HG03460 (cell line): ENCODE measurements around the gene DEFB110.

Experiments
- ATAC-seq: cut with Tn5 transposase; IDR thresholded peaks from one replicate; pipeline ENCODE4 v1.9.1; 2021; ENCODE audit not compliant: unreplicated experiment

Gene DEFB110

DNA sequence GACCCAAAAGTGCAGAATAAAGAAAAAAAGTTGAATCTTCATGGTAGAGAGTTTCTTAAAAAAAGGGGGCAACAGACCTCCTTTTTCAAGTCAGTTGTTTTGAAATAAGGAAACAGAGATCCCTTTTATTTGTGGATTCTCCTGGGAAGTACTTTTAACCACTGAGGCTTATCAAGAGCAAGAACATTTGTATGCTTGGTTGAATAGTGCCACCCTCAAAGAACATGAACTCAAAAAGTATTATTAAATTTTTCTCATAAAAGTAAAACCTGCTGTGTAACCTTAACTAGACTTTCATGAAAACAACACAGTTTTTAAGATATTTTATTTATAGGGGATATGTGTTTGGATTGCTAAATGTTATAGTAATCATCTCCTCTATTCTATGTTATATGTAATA is at the start of gene DEFB110:
Gene DEFB110, minus strand, starts transcription at position 101 of the 400 bp plus-strand sequence. Its CDS starts 59 bp downstream, at position 42.
- no peak for ATAC-seq

DNA sequence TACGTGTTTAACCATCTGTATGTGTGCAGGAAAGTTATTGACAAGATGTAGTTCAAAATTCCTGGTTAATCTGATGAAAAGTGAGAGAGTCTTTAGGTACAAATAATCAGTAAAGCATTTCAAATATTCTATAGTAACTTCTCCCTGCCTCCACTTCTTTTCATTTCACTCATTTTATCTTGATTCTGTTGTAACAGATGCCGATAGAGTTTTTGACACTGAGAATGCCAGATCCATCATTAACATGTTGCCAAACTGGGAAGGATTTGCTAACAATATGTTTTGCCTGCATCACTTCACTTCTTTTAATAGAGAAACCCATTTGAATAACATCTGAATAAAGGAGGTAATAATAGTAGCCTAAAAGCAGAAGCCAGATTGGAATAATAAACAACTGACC is 48.3 kb upstream of the DEFB110 start:
- ATAC-seq, result no peak

DNA sequence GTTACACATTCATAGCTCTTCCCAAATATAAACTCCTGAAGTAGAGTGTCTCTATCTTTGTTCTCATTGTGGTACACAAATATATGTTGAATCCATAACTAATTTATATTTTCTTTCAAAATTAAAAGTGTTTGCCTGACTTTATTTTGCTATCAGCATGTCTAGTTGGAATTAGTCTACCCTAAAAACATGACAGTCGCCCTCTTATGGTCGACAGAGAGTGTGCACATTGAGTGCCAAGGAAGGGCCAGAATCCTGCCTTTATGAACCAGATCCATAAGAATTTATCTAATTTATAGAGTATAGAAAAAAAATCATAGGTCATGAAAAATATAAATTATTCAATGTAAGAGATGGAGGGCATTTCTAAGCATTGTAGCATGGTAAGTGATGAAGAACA is 40.3 kb upstream of the DEFB110 start:
- ATAC-seq, result no peak

DNA sequence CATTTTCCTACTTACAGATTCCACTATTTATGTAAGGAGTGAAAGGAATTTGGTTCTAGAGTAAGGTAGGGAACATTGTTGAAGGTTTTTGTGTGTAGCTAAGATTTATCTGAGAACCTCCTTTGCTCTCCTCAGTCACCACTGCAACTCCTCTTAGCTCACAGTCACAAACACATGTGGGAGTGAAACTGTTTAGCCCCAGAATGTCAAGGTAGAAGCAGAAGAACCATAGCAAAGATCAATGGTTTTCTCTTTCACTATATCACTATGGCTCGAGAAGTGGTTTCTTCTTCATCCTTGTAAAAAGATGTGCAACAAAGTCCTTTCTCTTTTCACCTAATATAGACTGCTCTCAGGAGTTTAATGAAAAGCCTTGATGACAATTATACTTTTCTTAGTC is 34.4 kb upstream of the DEFB110 start:
- no peak for ATAC-seq

DNA sequence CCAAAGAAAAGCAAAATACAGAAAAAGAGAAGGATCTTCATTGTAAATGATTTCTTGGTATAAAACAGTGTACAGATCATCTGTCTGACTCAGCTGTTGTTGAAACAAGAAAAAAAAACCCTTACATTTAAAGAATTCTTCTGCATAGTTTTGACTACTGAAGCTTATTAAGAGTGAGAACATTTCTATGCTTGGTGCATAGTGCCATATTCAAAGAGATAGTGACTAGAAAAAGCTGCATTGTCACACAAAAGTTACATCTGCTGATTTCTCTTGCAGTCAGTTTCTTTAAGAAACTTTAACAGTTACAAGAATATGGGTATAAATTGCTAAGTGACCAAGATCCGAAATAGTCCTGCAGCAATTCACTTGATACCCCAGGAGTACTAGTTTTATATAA is 28.0 kb upstream of the DEFB110 start, which contains the start of gene DEFB112:
Gene DEFB112, minus strand, starts transcription at position 101 of the 400 bp plus-strand sequence. Its CDS starts 60 bp downstream, at position 41.
- no peak for ATAC-seq

DNA sequence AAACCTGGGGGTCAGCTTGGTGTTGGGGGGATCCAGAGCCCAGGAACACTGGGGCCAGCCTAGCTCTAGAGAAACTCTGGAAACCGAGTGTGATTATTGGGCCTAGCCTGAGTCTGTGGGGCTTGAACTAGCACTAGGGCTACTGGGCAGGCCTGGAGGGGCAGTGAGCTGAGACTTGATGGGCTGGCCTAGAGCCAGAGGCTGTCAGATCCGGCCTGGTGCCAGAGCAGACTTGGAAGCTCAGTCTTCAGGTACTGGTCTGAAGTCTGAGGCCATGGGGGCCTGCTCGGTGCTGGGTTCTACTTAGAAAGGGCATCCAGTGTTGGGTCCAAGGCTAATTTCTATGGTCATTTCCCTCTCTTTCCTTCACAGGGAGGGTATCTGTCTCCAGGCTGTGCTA is 25.2 kb upstream of the DEFB110 start:
- ATAC-seq, result no peak

DNA sequence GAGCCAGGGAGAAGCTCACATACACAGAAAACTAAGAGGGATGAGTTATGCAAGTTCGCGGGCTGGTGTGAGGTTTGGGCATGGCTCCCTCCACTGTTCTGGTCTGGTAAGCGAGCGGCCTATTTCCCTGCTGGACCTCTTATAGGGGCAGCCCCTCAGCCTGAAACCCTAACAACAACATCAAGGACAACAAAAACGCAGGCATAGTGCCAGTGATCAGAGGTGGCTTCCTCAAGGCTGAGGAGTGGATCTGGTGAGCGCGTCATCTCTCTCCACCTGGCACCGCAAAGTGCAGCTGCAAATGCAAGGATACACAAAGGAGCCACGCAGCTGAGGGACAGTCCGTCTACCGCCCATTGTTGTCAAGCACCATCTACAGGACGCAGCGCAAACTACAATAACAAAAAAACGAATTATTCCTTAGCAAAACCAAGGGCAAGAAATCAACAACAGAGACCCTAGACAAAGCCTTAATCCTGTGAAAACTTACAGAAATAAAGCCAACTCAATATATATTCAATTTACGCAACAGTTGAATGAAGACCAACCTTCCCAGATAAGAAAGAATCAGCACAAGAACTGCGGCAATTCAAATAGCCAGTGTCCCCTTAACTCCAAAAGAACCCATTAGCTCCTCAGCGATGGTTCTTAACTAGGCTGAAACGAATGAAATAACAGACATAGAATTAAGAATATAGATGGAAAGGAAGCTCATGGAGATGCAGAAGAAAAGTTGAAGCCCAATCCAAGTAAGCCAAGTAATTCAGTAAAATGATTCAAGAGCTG is 9.2 kb upstream of the DEFB110 start:
- no peak for ATAC-seq

DNA sequence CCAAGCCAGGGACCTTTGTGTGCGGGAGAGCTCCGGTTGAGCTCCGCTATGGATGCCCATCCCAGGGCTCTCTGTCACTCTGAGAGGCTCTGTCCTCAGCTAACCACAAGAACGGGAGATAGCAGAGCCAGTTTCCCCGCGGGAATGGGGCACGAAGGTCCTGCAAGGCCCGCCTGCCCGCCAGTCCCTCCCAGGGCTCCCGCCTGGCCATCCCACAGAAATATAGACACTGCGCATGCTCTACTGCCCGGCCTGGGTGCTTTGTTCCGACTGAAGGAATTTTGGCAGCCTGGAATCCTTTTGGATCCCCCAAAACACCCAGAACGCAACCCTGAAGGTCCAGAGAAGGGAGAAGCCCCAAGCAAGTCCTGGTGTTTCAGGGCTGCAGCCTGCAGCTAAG is 8.6 kb upstream of the DEFB110 start:
- ATAC-seq, result no peak

DNA sequence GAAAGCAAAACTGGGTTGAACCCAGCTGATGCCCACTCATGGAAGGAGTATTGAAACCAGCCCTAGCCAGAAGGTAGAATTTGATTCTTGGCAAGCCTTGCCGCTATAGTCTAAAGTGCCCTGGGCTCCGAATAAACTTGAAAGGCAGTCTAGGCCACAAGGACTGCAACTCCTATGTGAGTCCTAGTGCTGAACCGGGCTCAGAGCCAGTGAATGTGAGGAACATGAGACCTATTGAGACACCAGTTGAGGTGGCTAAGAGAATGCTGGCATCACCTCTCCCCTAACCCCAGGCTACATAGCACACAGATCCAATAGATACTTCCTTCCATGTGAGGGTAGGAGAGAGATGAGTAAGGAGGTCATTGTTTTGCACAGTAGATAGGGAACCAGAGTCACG is 3.5 kb upstream of the DEFB110 start:
- ATAC-seq, result no peak

DNA sequence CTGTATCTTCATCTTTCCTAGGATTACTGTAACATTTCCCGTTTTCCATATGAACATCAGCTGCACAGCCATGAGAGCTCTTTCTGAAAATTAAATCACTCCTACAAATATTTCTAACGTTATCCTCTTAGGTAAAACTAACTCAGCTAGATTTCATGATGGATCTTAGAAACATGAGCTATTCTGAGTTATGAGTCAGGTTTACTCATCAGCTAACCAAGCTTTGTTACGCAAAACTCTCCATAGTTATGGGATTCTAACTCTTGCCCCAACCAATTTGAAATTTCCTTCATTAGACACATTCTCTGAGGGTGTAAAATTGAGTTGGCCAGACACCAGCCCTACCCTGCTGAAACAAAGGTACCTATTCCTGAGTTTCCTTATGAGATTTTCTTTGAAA is 14.0 kb downstream of the DEFB110 start:
- ATAC-seq, result no peak

DNA sequence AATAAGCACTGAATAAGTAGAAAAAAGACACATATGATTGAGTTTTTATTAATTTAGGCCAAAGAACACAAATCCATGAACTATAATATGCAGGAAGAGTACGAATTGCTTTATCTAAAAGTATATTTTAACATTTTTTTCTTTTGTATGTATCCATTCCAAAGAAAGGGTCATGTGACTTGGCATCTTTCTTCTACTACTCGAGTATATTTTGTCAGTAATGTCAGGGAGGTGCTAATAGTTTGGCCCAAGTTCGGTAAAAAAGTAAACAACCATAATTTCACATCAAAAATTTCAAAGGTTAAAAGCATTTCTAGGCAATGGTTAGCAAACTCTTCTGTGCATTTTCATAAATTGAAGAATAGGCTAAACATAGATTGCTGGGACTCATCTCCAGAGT is 18.7 kb downstream of the DEFB110 start:
- ATAC-seq, result no peak

DNA sequence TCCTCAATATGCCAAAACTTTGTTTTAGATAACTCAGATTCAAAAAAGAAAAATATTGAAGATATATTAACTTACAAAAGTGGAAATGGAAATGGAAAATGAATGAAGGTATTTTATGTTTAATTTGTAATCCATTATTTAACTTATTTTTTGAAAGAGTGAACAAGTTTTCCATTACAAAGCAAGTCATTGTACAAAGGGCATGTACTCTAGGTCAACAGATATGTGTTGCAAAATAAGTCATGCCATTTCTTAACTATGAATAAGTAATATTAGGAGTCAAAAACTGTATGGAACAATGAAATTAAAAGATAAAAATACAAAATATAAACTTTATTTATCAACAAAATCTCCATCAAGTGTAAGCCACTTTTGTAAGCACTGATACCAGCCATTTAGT is 26.5 kb downstream of the DEFB110 start:
- no peak for ATAC-seq

DNA sequence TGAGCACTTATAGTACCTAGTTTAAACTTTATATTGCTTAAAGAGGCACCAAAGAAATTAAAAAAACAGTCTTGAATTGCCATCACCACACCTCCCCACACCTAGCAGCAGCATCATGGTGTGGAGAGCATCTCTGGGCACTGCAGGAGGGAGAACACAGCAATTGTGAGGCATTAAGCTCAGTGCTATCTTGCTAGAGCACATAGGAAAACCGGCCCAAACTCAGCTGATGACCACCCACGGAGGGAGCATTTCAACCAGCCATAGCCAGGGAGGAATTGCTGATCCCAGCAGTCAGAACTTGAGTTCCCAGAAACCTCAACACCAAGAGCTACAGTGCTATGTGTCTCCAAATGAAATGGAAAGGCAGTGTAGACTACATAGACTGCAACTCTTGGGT is 32.9 kb downstream of the DEFB110 start:
- ATAC-seq, result no peak

DNA sequence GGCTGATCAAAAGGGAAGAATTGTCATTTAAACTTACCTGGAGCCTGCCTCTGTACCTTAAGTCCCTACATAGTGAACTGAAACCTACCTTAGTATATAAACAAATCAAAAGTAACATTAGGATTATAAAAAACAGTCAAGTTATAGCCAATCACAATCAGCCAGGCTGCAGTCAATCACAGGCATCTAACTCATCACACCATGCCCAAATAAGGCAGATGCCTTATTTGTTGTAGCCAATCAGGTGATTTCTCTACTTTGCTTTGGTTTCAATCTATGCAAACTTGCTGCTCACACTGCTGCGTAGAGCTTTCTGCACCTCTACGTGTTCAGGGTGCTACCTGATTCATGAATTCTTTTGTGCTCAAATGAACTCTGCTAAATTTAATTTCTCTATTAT is 34.0 kb downstream of the DEFB110 start:
- ATAC-seq, result no peak

DNA sequence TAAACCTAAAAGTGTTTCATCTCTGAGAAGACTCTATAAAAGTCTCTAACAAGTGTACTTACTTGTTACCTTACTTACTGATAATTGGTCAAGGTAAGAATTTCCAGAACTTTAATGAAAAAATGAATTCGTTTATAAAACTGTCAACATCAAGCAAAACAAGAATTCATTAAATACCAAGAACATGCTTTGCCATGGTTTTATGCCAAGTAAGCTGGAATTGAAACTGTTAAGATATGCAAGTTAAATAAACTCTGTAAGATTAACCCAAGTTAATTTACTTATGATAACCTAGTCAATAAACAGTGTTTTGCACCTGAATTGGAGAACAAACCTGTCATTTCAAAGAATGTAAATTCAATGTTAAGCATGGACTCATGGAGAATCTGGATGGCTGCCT is 35.2 kb downstream of the DEFB110 start:
- ATAC-seq, result no peak

DNA sequence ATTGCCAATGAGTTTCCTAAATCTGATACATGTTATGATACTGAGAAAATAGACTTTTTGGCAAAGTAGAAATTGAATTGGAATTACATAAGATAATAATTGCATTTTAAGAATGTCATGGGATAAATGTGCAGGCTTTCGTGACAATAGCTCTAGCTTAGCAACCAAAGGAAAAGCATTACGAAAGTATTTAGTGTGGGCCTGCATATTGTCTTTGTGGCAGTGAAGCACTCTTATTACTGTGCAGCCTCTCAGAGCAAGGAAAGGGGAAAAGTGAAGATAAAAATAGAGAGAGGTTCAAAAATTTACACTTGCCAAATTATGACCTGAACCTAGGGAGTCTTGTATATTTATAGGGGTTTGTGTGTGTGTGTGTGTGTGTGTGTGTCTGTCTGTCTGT is 39.7 kb downstream of the DEFB110 start:
- no peak for ATAC-seq

DNA sequence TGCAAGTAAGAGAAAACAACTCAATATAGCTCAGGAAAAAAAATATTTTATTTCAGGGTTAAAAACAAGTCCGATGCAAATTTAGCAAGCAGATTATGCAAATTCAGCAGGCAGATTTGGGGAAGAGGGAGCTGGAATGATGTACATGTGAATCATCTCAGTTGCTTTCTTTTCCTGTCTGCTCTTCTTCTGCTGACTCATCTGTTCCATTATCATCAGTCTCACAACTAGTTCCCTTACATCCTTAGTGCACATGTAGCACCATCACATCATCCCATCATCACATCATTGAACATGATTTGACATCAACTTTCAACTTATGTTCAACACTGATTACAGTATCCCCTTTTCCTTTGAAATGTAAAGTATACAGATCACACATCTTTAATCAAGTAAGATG is 40.9 kb downstream of the DEFB110 start:
- ATAC-seq, result no peak

DNA sequence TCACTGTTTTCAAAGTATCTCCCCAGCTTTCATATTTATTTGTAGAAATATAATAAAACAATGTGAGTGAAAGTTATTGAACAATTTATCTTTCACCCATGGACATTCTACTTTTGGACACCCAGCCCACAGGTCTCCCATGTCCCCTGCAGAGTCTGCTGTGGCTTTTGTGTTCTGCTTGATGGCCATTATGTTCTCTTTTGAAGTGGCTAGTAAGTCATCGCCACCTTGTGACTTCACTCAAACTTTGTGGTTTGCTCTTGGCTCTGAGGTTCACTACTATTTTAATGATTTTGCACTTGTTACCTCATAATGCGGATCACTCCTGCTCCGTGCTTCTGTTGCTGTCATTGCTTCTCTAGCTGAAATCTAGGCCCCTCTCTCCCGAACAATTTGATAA is 42.2 kb downstream of the DEFB110 start:
- ATAC-seq, result no peak

DNA sequence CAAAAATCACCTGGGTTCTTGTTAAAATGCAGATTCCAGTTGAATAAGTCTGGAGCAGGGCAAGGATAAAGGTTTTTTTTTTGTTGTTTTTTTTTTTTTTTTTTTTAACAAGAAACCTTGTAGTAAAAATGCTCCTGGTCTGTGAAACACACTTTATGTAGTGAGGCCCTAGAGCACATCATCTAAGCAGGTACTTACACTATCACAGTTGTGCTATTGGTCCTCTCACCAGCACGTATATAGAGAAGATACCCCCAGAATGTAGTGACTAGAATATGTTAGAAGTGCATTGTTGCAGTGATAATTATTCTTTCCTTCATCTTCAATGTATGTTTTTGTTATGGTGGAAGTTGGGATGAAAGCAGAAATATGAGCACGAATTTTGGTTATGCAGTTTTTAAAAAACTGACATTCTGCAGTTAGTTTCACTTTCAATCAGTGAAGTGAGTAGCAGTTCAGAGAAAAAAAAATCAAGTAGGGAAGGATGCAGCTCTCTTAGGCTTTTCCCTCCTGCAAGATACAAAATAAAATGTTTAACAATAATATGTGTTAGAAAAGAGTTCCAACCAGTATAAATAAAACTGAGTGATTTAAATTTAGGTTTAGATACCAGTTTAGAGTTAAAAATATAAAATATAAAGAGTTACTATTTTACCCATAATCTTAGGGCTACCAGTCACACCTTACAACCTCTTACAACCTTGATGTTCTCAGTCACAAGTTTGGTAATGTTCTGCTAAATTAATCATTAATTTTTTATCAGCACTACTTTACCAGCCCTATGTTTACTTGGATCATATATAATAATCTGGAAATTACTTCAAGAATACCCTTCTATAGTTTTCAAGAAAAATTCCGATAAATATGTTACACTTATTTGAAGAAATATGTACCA is 43.2 kb downstream of the DEFB110 start:
- no peak for ATAC-seq

DNA sequence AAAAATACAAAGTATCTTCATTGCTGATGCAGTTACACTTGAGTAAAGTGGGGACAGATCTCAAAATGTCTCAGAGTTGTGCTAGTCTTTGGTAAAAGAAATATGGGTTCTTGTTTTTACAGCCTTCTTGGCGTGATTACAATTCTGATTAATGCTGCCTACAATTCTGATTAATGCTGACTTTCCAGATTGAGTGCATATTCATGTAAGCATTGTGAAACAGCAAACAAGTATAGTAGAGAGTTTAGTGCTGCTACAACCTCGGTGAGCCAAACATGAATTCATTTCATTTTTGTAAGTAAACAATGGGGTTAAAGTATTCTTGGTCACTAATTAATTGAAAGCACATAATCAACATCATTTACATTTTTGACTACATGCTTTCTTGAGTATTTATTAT is 52.2 kb downstream of the DEFB110 start, which contains the start of gene DEFB113:
Gene DEFB113, minus strand, starts transcription at position 21 of the 400 bp plus-strand sequence. Its CDS starts 0 bp downstream, at position 21.
- no peak for ATAC-seq
